IMR-90 (cell line): ENCODE data around the gene GTSE1. TPM values are rescaled to one million over a fixed set of nuclear protein-coding genes. Genes with fewer than 3 reads are reported as not detected.

Source experiments
- ATAC-seq: fragments of 200-7000 bp; cut with Tn5 transposase; 2 replicates; pipeline ENCODE4 v1.9.1; 2020; ENCODE audit warnings: low read depth, mild to moderate bottlenecking, moderate library complexity
- BruUV-seq: library from RNA; stranded (reverse); fragments of 400-500 nt; replicated peaks from 2 replicates; lab custom pipeline; 2021; lab: Mats Ljungman, UMichigan
- CTCF ChIA-PET: fragments of 300-600 bp; formaldehyde crosslinking; extraction: SDS; loops from one replicate; lab custom pipeline; 2021; ENCODE audit warnings: antibody characterized with exemption; lab: Yijun Ruan, JAX
- POLR2A ChIA-PET: fragments of 300-600 bp; sonication (Branson Sonifier 250); formaldehyde crosslinking; loops from one replicate; lab custom pipeline; 2022; ENCODE audit warnings: antibody characterized with exemption; ENCODE audit not compliant: unreplicated experiment; lab: Charles Lee
- DNase-seq: peaks from one replicate; pipeline ENCODE4 v3.0.0; 2013
- H2AFZ ChIP-seq: replicated peaks from 2 replicates; pipeline ENCODE3; 2013; ENCODE audit warnings: low read length, mild to moderate bottlenecking; ENCODE audit not compliant: poor library complexity
- H2AK5ac ChIP-seq: 2 replicates; pipeline ENCODE4 v1.6.1; 2013; ENCODE audit warnings: low read depth, low read length, inconsistent platforms
- H2AK9ac ChIP-seq: replicated peaks from 2 replicates; pipeline ENCODE3; 2013; ENCODE audit warnings: mild to moderate bottlenecking, low read depth, low read length, moderate library complexity; ENCODE audit not compliant: poor library complexity
- H2BK120ac ChIP-seq: 2 replicates; pipeline ENCODE4 v1.6.1; 2013; ENCODE audit warnings: low read depth, low read length, inconsistent platforms
- H2BK15ac ChIP-seq: 3 replicates; pipeline ENCODE4 v1.6.1; 2013; ENCODE audit warnings: low read depth, low read length, inconsistent platforms
- H2BK20ac ChIP-seq: 2 replicates; pipeline ENCODE4 v1.6.1; 2013; ENCODE audit warnings: low read depth, mild to moderate bottlenecking, inconsistent platforms, low read length, moderate library complexity
- H2BK5ac ChIP-seq: 2 replicates; pipeline ENCODE4 v1.6.1; 2013; ENCODE audit warnings: mild to moderate bottlenecking, low read depth, low read length, inconsistent platforms; ENCODE audit not compliant: poor library complexity, severe bottlenecking
- H3K14ac ChIP-seq: replicated peaks from 2 replicates; pipeline ENCODE4 v1.6.1; 2013; ENCODE audit warnings: low read depth, low read length, inconsistent platforms
- H3K18ac ChIP-seq: 2 replicates; pipeline ENCODE4 v1.6.1; 2013; ENCODE audit warnings: low read depth, low read length, control low read depth
- H3K23ac ChIP-seq: 2 replicates; pipeline ENCODE4 v1.6.1; 2013; ENCODE audit warnings: low read depth, low read length, inconsistent platforms
- H3K27ac ChIP-seq: 2 replicates; pipeline ENCODE4 v1.5.1; 2013; ENCODE audit warnings: mild to moderate bottlenecking, control low read depth, low read length; ENCODE audit not compliant: insufficient read depth
- H3K27me3 ChIP-seq: 2 replicates; pipeline ENCODE4 v1.6.1; 2013; ENCODE audit warnings: low read length; ENCODE audit not compliant: control insufficient read depth, insufficient read depth
- H3K36me3 ChIP-seq: 2 replicates; pipeline ENCODE4 v1.6.1; 2013; ENCODE audit warnings: low read length, mixed read lengths; ENCODE audit not compliant: control insufficient read depth, insufficient read depth
- H3K4ac ChIP-seq: 2 replicates; pipeline ENCODE4 v1.6.1; 2013; ENCODE audit warnings: low read depth, low read length, inconsistent platforms
- H3K4me1 ChIP-seq: 2 replicates; pipeline ENCODE4 v1.6.1; 2013; ENCODE audit warnings: low read length, mixed read lengths; ENCODE audit not compliant: control insufficient read depth, insufficient read depth
- H3K4me2 ChIP-seq: 2 replicates; pipeline ENCODE4 v1.6.1; 2013; ENCODE audit warnings: low read depth, mild to moderate bottlenecking, control low read depth, low read length, moderate library complexity
- H3K4me3 ChIP-seq: 2 replicates; pipeline ENCODE4 v1.5.1; 2013; ENCODE audit warnings: low read depth, mild to moderate bottlenecking, control low read depth, low read length, moderate library complexity; ENCODE audit not compliant: insufficient read depth
- H3K56ac ChIP-seq: 2 replicates; pipeline ENCODE4 v1.6.1; 2013; ENCODE audit warnings: low read length, inconsistent platforms; ENCODE audit not compliant: insufficient read depth; ENCODE audit errors: extremely low read depth
- H3K79me1 ChIP-seq, 2 experiments: 2 replicates each; pipeline ENCODE4 v1.6.1; 2013; ENCODE audit warnings: low read length in 2 of 2, inconsistent platforms in 1 of 2, low read depth in 1 of 2
- H3K9ac ChIP-seq: 2 replicates; pipeline ENCODE4 v1.6.1; 2013; ENCODE audit warnings: low read depth, low read length, control low read depth
- H3K9me1 ChIP-seq: 2 replicates; pipeline ENCODE4 v1.6.1; 2013; ENCODE audit warnings: low read length, inconsistent platforms; ENCODE audit not compliant: insufficient read depth
- H3K9me3 ChIP-seq: 2 replicates; pipeline ENCODE4 v1.6.1; 2013; ENCODE audit warnings: low read length; ENCODE audit not compliant: control insufficient read depth, insufficient read depth
- H4K20me1 ChIP-seq: 2 replicates; pipeline ENCODE4 v1.6.1; 2013; ENCODE audit warnings: low read length, inconsistent platforms; ENCODE audit not compliant: insufficient read depth
- H4K5ac ChIP-seq: 2 replicates; pipeline ENCODE4 v1.6.1; 2013; ENCODE audit warnings: mild to moderate bottlenecking, low read depth, low read length, control low read depth
- H4K8ac ChIP-seq, 2 experiments: 2 replicates each; pipeline ENCODE4 v1.6.1; 2013; ENCODE audit warnings: low read depth in 2 of 2, low read length in 2 of 2, control low read depth in 1 of 2, inconsistent platforms in 1 of 2
- H4K91ac ChIP-seq: 2 replicates; pipeline ENCODE4 v1.6.1; 2013; ENCODE audit warnings: low read depth, low read length, inconsistent platforms; ENCODE audit not compliant: insufficient read depth
- BHLHE40 ChIP-seq: fragments of 150-350 bp; IDR thresholded peaks from 2 replicates; pipeline ENCODE4 v1.6.1; 2016; ENCODE audit warnings: mild to moderate bottlenecking, low read depth, low read length
- CEBPB ChIP-seq: IDR thresholded peaks from 2 replicates; pipeline ENCODE4 v1.6.1; 2012; ENCODE audit warnings: low read depth, low read length, improper control_type of control experiment
- CHD1 ChIP-seq: IDR thresholded peaks from 2 replicates; pipeline ENCODE4 v1.6.1; 2012; ENCODE audit warnings: low read depth, low read length, improper control_type of control experiment
- FOS ChIP-seq: fragments of 150-350 bp; IDR thresholded peaks from 2 replicates; pipeline ENCODE4 v1.6.1; 2016; ENCODE audit warnings: low read depth, low read length
- MAFK ChIP-seq: IDR thresholded peaks from 2 replicates; pipeline ENCODE4 v1.6.1; 2012; ENCODE audit warnings: low read depth, low read length, improper control_type of control experiment
- MXI1 ChIP-seq: IDR thresholded peaks from 2 replicates; pipeline ENCODE4 v1.6.1; 2012; ENCODE audit warnings: low read depth, mild to moderate bottlenecking, low read length, moderate library complexity, borderline replicate concordance
- RAD21 ChIP-seq: IDR thresholded peaks from 2 replicates; pipeline ENCODE4 v1.6.1; 2012; ENCODE audit warnings: low read length, improper control_type of control experiment
- SMC3 ChIP-seq: fragments of 150-350 bp; IDR thresholded peaks from 2 replicates; pipeline ENCODE4 v1.6.1; 2016; ENCODE audit warnings: low read depth, mild to moderate bottlenecking, antibody characterized with exemption, low read length, moderate library complexity
- WGBS, 2 experiments: methylation state at CpG; one replicate each; pipeline versions ENCODE4 v1.1.5 to v1.1.7; 2013; ENCODE audit warnings: missing lambda C conversion rate in 2 of 2; ENCODE audit not compliant: insufficient read length in 1 of 2; ENCODE audit errors: extremely low coverage in 2 of 2; 5-methylcytosine and 5-hydroxymethylcytosine counted together
- dilution Hi-C: fragments of 300-500 bp; cut with HindIII; formaldehyde crosslinking; loops from one replicate; pipeline ENCODE4 v1.14.3; 2018; ENCODE audit warnings: low sequenced_read_pairs; ENCODE audit not compliant: unreplicated experiment
- in situ Hi-C: fragments of 300-500 bp; cut with MboI; formaldehyde crosslinking; loops from 3 replicates; pipeline ENCODE4 v1.14.3; 2019; ENCODE audit warnings: low sequenced_read_pairs, inconsistent platforms, mixed read lengths
- intact Hi-C: fragments of 100-400 bp; cut with micrococcal nuclease; formaldehyde crosslinking; loops from 2 replicates; pipeline ENCODE4 v1.10.0; 2022
- polyA plus RNA-seq, 3 experiments: library from polyadenylated mRNA; depleted of rRNA; stranded (reverse); fragments of >200 nt; gene quantifications; 2 replicates each; pipeline ENCODE4 v1.2.3, GENCODE V29; 2012; ENCODE audit warnings: low replicate concordance in 1 of 3
- total RNA-seq: library from RNA; depleted of rRNA; stranded (reverse); fragments of >200 nt; gene quantifications from 2 replicates; pipeline ENCODE4 v1.2.3, GENCODE V29; 2012
- TF ChIP-seq, protein P1 (sequence below): fragments of 150-350 bp; IDR thresholded peaks from 2 replicates; pipeline ENCODE4 v1.6.1; 2016; ENCODE audit warnings: low read depth, mild to moderate bottlenecking, low read length, moderate library complexity, borderline replicate concordance
- TF ChIP-seq, protein P2 (sequence below): fragments of 150-350 bp; IDR thresholded peaks from 2 replicates; pipeline ENCODE4 v1.6.1; 2017; ENCODE audit warnings: mild to moderate bottlenecking, antibody characterized with exemption, low read length, low read depth
- TF ChIP-seq, protein P3 (sequence below): conservative IDR thresholded peaks from 2 replicates; pipeline ENCODE4 v1.5.1; 2012; ENCODE audit warnings: mild to moderate bottlenecking, low read depth, low read length, improper control_type of control experiment

Gene GTSE1
- total and polyA plus RNA-seq, 2 of the 4 experiments (the other 2 are of a cell fraction), result 5.9 to 17.1 TPM

DNA sequence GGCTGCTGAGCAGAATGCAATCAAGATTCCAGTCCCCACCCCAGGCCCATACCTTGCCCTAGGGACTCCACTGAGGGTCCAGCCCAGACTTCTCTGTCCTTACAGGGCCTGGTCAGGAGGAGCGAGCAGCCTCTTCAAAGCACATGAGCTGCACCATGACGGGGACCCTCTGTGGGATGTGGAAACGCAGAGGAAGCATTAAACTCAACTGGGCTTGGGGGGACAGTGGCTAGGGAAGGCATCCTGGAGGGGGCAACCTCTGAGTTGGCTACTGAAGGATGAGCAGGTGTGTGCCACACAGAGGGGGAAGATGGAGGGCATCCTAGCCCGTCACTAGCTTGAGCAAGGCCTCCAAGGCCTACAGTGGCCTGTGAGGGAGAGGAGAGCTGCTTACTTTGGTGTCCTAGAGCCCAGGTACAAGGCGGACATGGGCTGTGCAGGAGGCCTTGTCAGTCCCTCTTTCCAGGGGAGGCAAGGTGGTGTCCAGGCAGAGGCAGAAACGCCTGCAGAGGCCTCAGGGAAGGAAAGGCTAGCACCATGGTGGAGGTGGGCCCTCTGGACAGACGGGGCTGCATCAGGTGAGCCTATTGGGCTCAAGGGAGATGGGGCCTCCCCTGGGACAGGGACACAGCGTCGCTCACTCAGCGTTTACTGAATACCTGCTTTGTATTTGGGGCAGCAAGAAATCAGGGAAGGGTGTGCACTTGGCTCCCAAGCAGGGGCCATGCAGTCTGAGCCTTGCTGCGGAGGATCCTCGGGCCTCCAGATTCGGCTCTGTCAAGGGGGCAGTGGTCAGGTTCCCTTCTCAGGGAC lies 14.6 kb upstream of the GTSE1 start:
- Histone ChIP-seq H4K20me1 (no peaks in the 10 kb centered on the region), H4K8ac (no peak overlapping the region), H3K79me1 (no peaks in the 10 kb centered on the region; a peak in 1 of 4 replicates), H4K91ac (no peak overlapping the region), H2AK5ac (no peak overlapping the region), H3K4ac (no peak overlapping the region), H3K4me1 (no peaks in the 10 kb centered on the region), H3K18ac (no peak overlapping the region), H2BK20ac (no peak overlapping the region), H4K5ac (no peak overlapping the region), H3K23ac (no peak overlapping the region), H3K9me1 (no peaks in the 10 kb centered on the region), H3K56ac (no peak overlapping the region), H3K4me3 (no peak overlapping the region), H3K27ac (no peak overlapping the region), H3K14ac (no peak overlapping the region), H3K4me2 (no peak overlapping the region), H2BK120ac (no peak overlapping the region), H3K27me3 (no peaks in the 10 kb centered on the region), H3K9ac (no peak overlapping the region), H3K36me3 (peaks cover 72% of the 10 kb centered on the region), H2AFZ (no peak overlapping the region), H2BK5ac (no peak overlapping the region), H3K9me3 (no peaks in the 10 kb centered on the region), H2AK9ac (peak overlapping the region; percentile 13), H2BK15ac (no peak overlapping the region)
- DNase-seq (no peak), ATAC-seq (no peak)
- POLR2A ChIA-PET, result no interaction called here
- no peak for TF ChIP-seq FOS
- no peak for TF ChIP-seq SMC3
- TF ChIP-seq, protein P1, sequence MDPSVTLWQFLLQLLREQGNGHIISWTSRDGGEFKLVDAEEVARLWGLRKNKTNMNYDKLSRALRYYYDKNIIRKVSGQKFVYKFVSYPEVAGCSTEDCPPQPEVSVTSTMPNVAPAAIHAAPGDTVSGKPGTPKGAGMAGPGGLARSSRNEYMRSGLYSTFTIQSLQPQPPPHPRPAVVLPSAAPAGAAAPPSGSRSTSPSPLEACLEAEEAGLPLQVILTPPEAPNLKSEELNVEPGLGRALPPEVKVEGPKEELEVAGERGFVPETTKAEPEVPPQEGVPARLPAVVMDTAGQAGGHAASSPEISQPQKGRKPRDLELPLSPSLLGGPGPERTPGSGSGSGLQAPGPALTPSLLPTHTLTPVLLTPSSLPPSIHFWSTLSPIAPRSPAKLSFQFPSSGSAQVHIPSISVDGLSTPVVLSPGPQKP, result no peak
- no peak for TF ChIP-seq MXI1
- no peak for TF ChIP-seq CEBPB
- TF ChIP-seq, protein P2, sequence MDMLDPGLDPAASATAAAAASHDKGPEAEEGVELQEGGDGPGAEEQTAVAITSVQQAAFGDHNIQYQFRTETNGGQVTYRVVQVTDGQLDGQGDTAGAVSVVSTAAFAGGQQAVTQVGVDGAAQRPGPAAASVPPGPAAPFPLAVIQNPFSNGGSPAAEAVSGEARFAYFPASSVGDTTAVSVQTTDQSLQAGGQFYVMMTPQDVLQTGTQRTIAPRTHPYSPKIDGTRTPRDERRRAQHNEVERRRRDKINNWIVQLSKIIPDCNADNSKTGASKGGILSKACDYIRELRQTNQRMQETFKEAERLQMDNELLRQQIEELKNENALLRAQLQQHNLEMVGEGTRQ, result no peak
- TF ChIP-seq MAFK, result no peak
- no peak for TF ChIP-seq BHLHE40
- TF ChIP-seq CHD1, result no peak
- TF ChIP-seq RAD21, result no peak
- TF ChIP-seq, protein P3, sequence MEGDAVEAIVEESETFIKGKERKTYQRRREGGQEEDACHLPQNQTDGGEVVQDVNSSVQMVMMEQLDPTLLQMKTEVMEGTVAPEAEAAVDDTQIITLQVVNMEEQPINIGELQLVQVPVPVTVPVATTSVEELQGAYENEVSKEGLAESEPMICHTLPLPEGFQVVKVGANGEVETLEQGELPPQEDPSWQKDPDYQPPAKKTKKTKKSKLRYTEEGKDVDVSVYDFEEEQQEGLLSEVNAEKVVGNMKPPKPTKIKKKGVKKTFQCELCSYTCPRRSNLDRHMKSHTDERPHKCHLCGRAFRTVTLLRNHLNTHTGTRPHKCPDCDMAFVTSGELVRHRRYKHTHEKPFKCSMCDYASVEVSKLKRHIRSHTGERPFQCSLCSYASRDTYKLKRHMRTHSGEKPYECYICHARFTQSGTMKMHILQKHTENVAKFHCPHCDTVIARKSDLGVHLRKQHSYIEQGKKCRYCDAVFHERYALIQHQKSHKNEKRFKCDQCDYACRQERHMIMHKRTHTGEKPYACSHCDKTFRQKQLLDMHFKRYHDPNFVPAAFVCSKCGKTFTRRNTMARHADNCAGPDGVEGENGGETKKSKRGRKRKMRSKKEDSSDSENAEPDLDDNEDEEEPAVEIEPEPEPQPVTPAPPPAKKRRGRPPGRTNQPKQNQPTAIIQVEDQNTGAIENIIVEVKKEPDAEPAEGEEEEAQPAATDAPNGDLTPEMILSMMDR, result no peak
- WGBS, 2 experiments, result 93% methylated on average over 8 of the region's 13 CpGs; no CpG with 5 or more reads in 1 of the 2 experiments
- intact Hi-C loops, result no loop called here
- dilution Hi-C loops, result no loop called here
- in situ Hi-C loops, result no loop called here
- BruUV-seq, result no TSS peak
- CTCF ChIA-PET, result no interaction called here
